ENCODE data around the gene PRKD3.

The PRKD3 gene

DNA sequence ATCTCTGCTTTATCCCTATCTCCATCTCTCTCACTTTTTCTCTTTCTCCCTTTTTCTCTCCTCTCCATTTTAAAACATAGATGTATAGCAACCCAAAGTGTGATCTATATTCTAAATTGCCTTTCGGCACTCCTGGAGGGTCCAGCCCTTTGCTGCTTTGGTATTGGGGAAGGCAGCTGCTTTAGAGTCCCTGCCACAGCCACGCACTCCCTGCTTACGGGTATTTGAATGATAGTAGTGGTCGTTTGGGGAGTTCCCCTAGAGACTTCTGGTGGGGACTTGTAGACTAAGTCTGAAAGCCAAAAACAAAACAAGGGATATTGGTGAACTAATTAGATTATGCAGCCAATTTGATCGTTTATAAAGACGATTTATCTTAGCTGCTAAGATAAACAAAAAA, 31.7 kb upstream of the PRKD3 start:
- DNase-seq (ENCODE audit: low spot score in 2 of 2), result no peak
- Mint-ChIP-seq H3K4me1 (no peaks in the 10 kb centered on the region), H3K27ac (ENCODE audit: low read depth) (no peak overlapping the region), H3K27me3 (peaks cover 21% of the 10 kb centered on the region), H3K36me3 (ENCODE audit: insufficient read depth) (no peaks in the 10 kb centered on the region), H3K4me3 (no peak overlapping the region), H3K9me3 (no peaks in the 10 kb centered on the region)
- ATAC-seq (replicated peaks; ENCODE audit: extremely low read depth, poor library complexity, severe bottlenecking), result no peak

DNA sequence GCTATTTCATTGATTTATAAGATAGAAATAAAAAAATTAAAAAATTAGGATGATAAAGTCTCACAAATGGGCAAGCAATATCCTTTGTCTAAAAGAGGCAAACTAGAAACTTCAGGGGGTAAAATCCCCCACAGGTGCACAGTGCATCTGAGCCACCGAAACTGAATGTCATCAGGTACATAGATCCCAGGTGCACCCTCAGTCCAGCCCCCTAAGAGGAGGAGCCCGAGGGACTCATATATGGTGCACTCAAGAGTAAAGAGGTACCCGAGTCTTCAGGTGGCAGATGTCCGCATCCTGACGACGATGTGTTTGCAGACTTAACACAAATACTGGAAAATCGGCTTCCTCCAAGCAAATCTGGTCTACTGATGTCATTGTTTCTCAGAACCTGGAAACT, 31.1 kb upstream of the PRKD3 start:
- Mint-ChIP-seq H3K4me1 (no peaks in the 10 kb centered on the region), H3K27me3 (peaks cover 21% of the 10 kb centered on the region), H3K9me3 (no peaks in the 10 kb centered on the region), H3K36me3 (ENCODE audit: insufficient read depth) (no peaks in the 10 kb centered on the region), H3K4me3 (no peak overlapping the region), H3K27ac (ENCODE audit: low read depth) (no peak overlapping the region)
- ATAC-seq (replicated peaks; ENCODE audit: extremely low read depth, poor library complexity, severe bottlenecking), result no peak
- no peak for DNase-seq (ENCODE audit: low spot score in 2 of 2)

DNA sequence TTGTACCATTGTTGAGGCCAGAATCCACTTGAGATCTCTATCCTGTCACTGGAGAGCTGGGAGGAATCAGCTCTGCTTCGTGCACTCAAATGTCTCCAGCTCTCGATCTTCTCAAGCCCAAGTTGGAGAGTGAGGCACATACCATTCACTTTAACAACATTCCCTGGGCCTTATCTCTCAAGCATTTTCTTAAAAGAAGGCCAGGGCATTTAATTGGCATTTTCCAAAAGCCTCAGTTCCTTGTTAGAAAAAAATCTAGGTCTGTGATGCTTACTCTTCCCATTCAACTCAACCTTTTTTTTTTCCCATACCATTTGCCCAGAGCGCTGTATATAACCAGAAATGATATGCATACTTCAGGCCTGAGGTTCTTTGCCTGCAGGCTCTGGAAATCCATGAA, 29.9 kb upstream of the PRKD3 start:
- H3K27ac Mint-ChIP-seq (ENCODE audit: low read depth), result no peak overlapping the region
- no peak for DNase-seq (ENCODE audit: low spot score in 2 of 2)
- ATAC-seq (replicated peaks; ENCODE audit: extremely low read depth, poor library complexity, severe bottlenecking), result no peak
- no peaks in the 10 kb centered on the region for H3K4me1 Mint-ChIP-seq
- H3K36me3 Mint-ChIP-seq (ENCODE audit: insufficient read depth), result no peaks in the 10 kb centered on the region
- H3K4me3 Mint-ChIP-seq, result no peak overlapping the region
- peaks cover 18% of the 10 kb centered on the region for H3K27me3 Mint-ChIP-seq
- no peaks in the 10 kb centered on the region for H3K9me3 Mint-ChIP-seq

DNA sequence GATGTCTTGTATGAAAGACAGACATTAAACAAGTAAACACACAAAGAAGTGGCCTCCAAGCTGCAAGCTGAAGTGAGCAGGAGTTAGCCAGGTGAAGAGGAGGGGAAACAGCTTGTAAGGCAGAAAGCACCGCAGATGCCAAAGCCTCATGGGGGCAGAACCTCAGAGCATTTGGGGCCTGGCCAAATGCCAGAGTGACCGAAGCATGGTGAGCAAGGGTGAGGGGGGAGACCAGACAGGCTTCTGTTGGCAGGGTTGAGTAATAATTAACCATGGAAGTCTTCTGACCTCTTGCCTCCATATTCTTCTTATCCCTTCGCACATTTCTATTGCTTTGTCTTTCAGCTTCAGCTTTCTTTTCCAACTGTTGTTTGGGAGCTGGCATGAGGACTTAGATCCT, 25.4 kb upstream of the PRKD3 start:
- no peak overlapping the region for H3K4me3 Mint-ChIP-seq
- H3K9me3 Mint-ChIP-seq, result no peaks in the 10 kb centered on the region
- H3K27me3 Mint-ChIP-seq, result no peaks in the 10 kb centered on the region
- ATAC-seq (replicated peaks; ENCODE audit: extremely low read depth, poor library complexity, severe bottlenecking) (no peak), DNase-seq (ENCODE audit: low spot score in 2 of 2) (no peak)
- H3K27ac Mint-ChIP-seq (ENCODE audit: low read depth), result no peak overlapping the region
- no peaks in the 10 kb centered on the region for H3K4me1 Mint-ChIP-seq
- no peaks in the 10 kb centered on the region for H3K36me3 Mint-ChIP-seq (ENCODE audit: insufficient read depth)

DNA sequence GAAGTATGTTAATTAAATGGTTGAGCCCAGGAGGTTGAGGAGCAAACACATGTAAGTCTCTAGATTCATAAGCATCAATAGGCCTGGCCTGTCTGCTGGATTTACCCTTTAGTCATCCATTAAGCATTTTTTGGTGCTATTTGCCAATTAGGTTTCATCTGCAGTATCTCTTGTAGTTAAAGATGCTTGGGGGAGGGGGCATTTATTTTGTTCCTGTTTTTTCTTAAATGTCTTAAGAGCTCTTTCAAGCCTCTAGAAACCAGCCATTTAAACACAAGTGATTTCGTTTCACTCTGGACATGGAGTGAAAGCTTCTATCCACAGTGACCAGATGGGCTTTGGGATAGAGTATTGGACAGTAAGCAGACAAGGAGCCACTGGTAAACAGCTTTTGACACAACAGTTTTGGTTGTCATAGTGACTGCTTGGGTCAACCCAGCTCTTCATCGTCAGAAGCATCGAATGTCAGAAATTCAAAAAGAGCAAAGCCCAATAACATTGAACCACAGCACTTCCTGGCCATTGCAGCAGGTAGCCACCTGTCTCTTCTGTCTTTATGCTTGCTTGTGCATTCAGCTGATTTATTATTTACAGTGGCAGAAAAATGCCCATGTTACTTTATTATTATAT, 24.7 kb upstream of the PRKD3 start:
- no peak for ATAC-seq (replicated peaks; ENCODE audit: extremely low read depth, poor library complexity, severe bottlenecking)
- Mint-ChIP-seq H3K9me3 (no peaks in the 10 kb centered on the region), H3K27ac (ENCODE audit: low read depth) (no peak overlapping the region), H3K4me1 (peaks cover 3% of the 10 kb centered on the region), H3K4me3 (no peak overlapping the region), H3K27me3 (no peaks in the 10 kb centered on the region), H3K36me3 (ENCODE audit: insufficient read depth) (peaks cover 1% of the 10 kb centered on the region)
- DNase-seq (ENCODE audit: low spot score in 2 of 2), result no peak

DNA sequence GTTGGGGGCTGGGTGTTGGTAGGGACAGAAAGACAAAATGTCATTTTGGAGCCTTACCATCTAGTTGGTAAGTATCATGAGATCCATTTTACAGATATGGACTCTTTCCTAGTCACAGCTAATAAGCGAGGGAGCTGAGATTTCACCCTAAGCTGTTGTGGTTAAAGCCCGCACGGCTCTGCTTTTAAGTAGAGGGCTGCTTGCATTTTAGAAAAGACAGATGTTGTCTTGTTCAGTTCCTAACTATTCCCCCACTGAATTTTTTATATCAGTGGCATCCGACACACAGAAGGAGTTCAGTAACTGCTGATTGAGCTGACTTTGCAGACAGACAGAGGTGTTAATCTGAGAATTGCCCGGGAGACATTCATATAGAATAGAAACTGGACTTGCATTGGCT, 23.5 kb upstream of the PRKD3 start:
- DNase-seq (ENCODE audit: low spot score in 2 of 2) (no peak), ATAC-seq (replicated peaks; ENCODE audit: extremely low read depth, poor library complexity, severe bottlenecking) (no peak)
- H3K9me3 Mint-ChIP-seq, result no peaks in the 10 kb centered on the region
- H3K27me3 Mint-ChIP-seq, result no peaks in the 10 kb centered on the region
- H3K4me1 Mint-ChIP-seq, result peaks cover 6% of the 10 kb centered on the region
- no peak overlapping the region for H3K4me3 Mint-ChIP-seq
- H3K27ac Mint-ChIP-seq (ENCODE audit: low read depth), result no peak overlapping the region
- peaks cover 1% of the 10 kb centered on the region for H3K36me3 Mint-ChIP-seq (ENCODE audit: insufficient read depth)

DNA sequence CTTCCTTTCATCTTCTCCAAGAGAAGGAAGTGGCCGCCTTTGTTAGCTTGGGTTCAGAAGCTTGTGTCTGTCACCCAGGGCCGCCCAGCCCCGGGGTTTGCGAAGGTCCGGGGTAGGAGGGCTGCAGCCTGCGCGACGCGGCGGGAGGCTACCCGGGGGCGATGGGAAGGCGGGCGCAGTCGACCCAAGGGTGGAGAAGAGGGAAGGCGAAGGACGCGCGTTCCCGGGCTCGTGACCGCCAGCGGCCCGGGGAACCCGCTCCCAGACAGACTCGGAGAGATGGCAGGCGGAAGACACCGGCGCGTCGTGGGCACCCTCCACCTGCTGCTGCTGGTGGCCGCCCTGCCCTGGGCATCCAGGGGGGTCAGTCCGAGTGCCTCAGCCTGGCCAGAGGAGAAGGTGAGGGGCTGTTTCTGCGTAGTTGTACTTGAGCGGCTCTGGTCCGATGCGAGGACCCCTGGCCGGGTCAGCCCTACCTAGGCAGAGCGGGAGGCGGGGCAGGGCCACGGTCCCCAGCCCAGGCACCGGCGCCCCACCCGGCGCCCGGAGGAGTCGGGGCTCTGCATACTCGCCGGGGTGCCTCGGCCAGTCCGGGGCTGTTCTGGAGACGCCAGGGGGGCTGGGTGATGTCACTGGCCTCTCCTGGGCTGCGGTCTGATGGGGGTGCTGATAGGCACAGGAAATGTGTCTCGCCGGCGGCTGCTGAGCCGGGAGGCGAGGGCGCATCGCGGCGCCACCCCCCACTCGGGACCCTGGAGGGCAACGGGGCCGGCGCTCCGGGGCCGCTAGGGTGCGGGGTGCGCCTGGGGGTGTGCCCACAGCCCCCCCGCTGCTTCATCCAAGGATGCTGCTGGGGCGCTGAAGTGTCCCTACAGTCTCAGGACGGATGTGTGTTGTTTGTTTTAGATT, 20.1 kb upstream of the PRKD3 start, which contains the start of gene QPCT:
QPCT (plus strand) TSS at position 178 of the 909 bp plus-strand sequence; CDS start at position 280, 102 bp downstream.
- ATAC-seq (replicated peaks; ENCODE audit: extremely low read depth, poor library complexity, severe bottlenecking) (peak; percentile 89), DNase-seq (ENCODE audit: low spot score in 2 of 2) (peak; percentile 39 to 67)
- H3K36me3 Mint-ChIP-seq (ENCODE audit: insufficient read depth), result peaks cover 1% of the 10 kb centered on the region
- H3K4me3 Mint-ChIP-seq, result peak within 1 kb of the TSS; percentile 80
- no peaks in the 10 kb centered on the region for H3K27me3 Mint-ChIP-seq
- H3K27ac Mint-ChIP-seq (ENCODE audit: low read depth), result peak within 1 kb of the TSS; percentile 83
- H3K9me3 Mint-ChIP-seq, result no peaks in the 10 kb centered on the region
- peaks cover 6% of the 10 kb centered on the region for H3K4me1 Mint-ChIP-seq

DNA sequence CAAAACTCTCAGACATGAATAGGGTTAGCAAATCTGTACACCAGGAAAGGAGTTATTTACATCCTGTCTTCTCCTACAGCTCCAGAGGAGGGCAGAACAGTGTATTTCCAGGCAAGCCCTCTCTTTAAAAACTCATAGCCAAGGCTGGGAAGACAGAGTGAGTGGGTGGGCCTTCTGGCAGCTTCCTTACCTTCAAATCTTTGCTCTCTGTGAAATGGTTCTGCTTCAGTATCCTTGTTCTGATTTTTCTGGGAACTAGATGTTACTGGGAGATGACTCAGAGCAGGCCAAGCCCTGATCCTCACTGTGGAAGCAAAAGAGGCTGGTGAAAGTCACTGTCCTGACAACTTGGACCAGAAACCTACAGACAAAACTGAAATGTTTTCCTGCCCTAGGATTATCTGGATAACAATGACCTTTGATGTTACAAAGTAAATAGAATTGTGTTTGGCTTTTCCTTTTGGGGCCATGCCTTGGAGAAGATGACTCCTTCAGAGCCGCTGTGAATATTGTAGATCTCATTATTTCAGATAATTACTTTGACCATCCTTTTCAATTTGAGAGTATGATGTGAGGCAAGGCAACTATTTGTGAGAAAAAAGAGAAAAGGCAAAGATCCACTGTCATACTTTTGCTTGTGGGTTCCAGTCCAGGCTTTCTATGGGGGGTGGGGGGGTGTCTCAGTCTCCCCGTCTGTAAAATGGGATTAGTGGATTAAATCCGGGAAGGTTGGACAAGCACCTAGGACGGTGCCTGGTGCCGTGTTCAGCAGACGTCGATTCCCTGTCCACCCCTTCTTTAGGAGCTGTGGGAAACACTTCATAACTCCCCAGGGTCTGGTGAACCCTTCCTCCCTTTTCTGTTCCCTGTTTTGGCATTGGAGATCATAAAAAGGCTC, 19.2 kb upstream of the PRKD3 start:
- Mint-ChIP-seq H3K4me3 (peak overlapping the region; percentile 80), H3K27ac (ENCODE audit: low read depth) (peak overlapping the region; percentile 83), H3K9me3 (no peaks in the 10 kb centered on the region), H3K36me3 (ENCODE audit: insufficient read depth) (peaks cover 1% of the 10 kb centered on the region), H3K27me3 (no peaks in the 10 kb centered on the region), H3K4me1 (peaks cover 6% of the 10 kb centered on the region)
- ATAC-seq (replicated peaks; ENCODE audit: extremely low read depth, poor library complexity, severe bottlenecking) (no peak), DNase-seq (ENCODE audit: low spot score in 2 of 2) (no peak)

DNA sequence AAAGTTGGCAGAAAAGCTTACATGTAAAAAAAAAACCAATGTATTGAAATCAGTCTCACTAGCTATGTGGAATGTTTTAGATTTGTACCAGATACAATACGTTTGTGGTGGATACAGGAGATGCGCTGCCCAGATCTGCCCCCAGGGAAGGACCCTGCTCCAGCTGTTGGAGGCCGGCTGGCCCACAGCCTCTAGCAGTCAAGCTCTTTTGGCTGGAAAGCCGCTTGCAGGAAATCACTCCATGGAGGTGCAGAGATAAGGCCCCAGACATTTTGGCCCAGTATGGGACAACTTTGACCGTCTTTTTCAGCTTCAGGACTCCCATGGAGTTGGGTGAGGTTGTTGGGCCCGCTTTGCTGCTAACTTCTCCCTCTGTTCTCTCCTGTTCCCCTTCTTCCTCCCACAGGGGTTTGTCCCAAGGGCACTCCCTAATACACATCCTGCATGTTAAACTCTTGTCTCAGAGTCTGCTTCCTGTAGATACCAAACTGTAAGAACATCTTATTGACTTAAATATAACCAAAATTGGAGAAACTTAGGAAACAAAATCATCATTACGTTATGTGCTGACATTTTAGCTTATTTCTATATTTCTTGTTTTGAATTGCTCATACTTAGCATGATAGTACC, 18.1 kb upstream of the PRKD3 start:
- H3K36me3 Mint-ChIP-seq (ENCODE audit: insufficient read depth), result peaks cover 1% of the 10 kb centered on the region
- no peaks in the 10 kb centered on the region for H3K27me3 Mint-ChIP-seq
- no peaks in the 10 kb centered on the region for H3K9me3 Mint-ChIP-seq
- no peak for DNase-seq (ENCODE audit: low spot score in 2 of 2)
- no peak overlapping the region for H3K27ac Mint-ChIP-seq (ENCODE audit: low read depth)
- peaks cover 6% of the 10 kb centered on the region for H3K4me1 Mint-ChIP-seq
- no peak overlapping the region for H3K4me3 Mint-ChIP-seq
- no peak for ATAC-seq (replicated peaks; ENCODE audit: extremely low read depth, poor library complexity, severe bottlenecking)

DNA sequence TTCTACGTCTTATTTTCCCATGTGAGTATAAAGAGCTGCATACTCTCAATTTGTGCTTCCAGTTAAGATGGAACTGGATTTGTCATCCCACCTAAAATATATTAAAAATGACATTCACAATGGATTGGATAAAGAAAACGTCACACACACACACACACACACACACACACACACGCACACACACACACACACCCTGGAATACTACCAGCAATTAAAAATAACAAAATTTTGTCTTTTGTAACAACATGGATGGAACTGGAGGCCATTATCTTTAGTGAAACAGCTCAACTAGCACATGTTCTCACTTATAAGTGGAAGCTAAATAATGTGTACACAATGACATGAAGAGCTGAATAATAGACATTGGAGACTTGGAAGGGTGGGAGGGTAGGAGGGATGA, 16.0 kb upstream of the PRKD3 start:
- Mint-ChIP-seq H3K27me3 (no peaks in the 10 kb centered on the region), H3K36me3 (ENCODE audit: insufficient read depth) (peaks cover 1% of the 10 kb centered on the region), H3K9me3 (no peaks in the 10 kb centered on the region), H3K27ac (ENCODE audit: low read depth) (no peak overlapping the region), H3K4me3 (no peak overlapping the region), H3K4me1 (peaks cover 6% of the 10 kb centered on the region)
- DNase-seq (ENCODE audit: low spot score in 2 of 2), result no peak
- no peak for ATAC-seq (replicated peaks; ENCODE audit: extremely low read depth, poor library complexity, severe bottlenecking)

DNA sequence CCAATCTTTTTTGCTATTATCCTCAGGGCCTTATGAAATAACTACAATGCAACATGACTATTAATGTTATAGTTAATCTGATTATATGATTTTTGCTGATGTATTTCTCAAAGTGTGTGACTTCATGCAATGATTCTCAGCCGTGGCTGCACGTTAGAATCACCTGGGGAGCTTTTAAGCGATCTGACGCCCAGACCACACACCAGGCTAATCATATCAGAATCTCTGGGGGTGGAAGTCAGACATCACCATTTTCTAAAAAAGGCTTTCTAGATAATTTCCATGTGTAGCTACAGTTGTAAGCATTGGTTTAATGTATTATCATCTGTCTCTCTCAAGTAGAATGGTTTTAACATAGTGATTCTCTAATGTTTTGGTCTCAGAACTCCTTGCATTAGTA, 14.3 kb upstream of the PRKD3 start:
- no peak for DNase-seq (ENCODE audit: low spot score in 2 of 2)
- Mint-ChIP-seq H3K36me3 (ENCODE audit: insufficient read depth) (no peaks in the 10 kb centered on the region), H3K27ac (ENCODE audit: low read depth) (no peak overlapping the region), H3K27me3 (no peaks in the 10 kb centered on the region), H3K9me3 (no peaks in the 10 kb centered on the region), H3K4me3 (no peak overlapping the region), H3K4me1 (no peaks in the 10 kb centered on the region)
- ATAC-seq (replicated peaks; ENCODE audit: extremely low read depth, poor library complexity, severe bottlenecking), result no peak

DNA sequence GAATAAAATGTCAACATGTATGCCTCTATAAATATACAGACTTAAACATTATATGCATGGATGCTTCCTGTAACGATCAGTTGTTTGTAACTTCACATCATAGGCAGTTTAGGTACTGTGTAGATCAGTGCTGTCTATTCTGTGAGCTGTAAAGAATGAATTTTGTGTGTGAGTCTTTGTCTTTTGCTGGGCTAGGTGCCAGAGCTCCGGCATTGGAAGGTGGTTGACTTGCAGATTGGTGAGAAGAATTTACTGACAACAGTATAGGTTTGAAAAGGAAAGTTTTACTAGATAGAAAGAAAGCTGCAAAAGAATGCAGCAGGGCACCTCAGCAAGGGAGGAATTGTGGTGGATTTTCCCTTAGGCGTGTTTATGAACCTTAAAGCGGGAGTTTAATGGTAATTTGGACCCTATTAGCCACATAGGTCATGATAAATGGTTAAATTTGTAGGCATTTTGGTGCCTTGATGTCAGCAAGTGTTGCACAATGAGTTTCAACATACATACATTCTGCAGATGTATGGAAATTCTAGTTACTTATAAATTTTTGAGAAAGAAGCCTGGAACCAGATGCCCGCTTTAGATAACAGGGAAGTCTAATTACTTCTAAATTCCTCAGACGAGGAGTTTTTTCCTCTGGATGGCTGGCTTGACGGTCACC, 13.1 kb upstream of the PRKD3 start:
- DNase-seq (ENCODE audit: low spot score in 2 of 2), result no peak
- Mint-ChIP-seq H3K9me3 (no peaks in the 10 kb centered on the region), H3K27me3 (no peaks in the 10 kb centered on the region), H3K4me1 (no peaks in the 10 kb centered on the region), H3K27ac (ENCODE audit: low read depth) (no peak overlapping the region), H3K4me3 (no peak overlapping the region), H3K36me3 (ENCODE audit: insufficient read depth) (no peaks in the 10 kb centered on the region)
- no peak for ATAC-seq (replicated peaks; ENCODE audit: extremely low read depth, poor library complexity, severe bottlenecking)

Data from central memory CD8-positive, alpha-beta T cell (primary cell).